GM04504 (cell line): Measurements from ENCODE around the gene SRC.

ENCODE experiments used
- DNase-seq: peaks from one replicate; pipeline ENCODE4 v3.0.0-alpha.2; 2012; ENCODE audit warnings: low read depth

SRC gene

DNA sequence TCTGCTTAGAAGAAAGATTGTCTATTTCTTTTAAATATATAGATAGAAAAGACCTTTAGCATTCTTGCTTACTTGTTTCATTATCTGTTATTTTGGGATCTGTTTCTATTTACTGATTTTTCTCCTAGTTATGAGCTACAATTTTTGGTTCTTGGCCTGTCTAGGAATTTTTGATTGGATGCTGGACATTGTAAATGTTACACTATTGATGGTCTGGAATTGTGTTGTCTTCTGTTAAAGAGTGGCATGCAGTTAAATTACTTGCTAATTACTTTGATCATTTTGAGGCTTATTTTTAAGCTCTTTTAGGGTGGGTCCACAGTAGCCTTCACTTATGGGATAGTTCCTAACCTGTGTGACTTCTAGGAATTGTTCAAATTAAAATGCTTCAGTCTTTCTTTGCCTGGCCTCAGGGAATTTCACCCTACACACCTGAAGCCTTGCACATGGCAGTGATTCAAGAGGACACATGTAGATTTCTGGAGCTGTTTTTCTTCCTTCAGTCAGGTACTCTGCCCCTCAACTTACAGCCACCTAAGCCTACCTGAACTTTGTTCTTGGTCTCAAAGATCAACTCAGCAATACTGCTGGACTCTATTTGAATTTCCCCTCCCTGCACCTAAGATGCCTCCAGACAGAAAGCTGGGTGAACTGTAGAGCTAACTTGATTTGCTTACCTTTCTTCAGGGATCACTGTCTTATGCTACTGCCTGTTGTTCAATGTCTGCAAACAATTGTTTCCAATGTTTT lies 108.9 kb downstream of the SRC start:
- no peak for DNase-seq
